B cell (primary cell): Measurements from ENCODE around the gene CMPK2.

Experiments used
- EZH2 ChIP-seq: IDR thresholded peaks from 2 replicates; pipeline ENCODE4 v1.6.1; 2012; ENCODE audit warnings: borderline replicate concordance, low read depth, mild to moderate bottlenecking, moderate library complexity, low read length; ENCODE audit not compliant: insufficient read depth, poor library complexity, severe bottlenecking
- TF ChIP-seq, protein P1 (sequence below): fragments of 200-600 bp; IDR thresholded peaks from one replicate; pipeline ENCODE4 v1.8.0; 2022; ENCODE audit warnings: antibody characterized with exemption, mild to moderate bottlenecking

GRCh38 chr2:6866275-6866671 is 566 bp upstream of the CMPK2 start:
- TF ChIP-seq, protein P1, sequence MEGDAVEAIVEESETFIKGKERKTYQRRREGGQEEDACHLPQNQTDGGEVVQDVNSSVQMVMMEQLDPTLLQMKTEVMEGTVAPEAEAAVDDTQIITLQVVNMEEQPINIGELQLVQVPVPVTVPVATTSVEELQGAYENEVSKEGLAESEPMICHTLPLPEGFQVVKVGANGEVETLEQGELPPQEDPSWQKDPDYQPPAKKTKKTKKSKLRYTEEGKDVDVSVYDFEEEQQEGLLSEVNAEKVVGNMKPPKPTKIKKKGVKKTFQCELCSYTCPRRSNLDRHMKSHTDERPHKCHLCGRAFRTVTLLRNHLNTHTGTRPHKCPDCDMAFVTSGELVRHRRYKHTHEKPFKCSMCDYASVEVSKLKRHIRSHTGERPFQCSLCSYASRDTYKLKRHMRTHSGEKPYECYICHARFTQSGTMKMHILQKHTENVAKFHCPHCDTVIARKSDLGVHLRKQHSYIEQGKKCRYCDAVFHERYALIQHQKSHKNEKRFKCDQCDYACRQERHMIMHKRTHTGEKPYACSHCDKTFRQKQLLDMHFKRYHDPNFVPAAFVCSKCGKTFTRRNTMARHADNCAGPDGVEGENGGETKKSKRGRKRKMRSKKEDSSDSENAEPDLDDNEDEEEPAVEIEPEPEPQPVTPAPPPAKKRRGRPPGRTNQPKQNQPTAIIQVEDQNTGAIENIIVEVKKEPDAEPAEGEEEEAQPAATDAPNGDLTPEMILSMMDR = peak; percentile 30
- no peak for TF ChIP-seq EZH2
